ENCODE results near the gene ISLR. TPM values are rescaled to one million over a fixed set of nuclear protein-coding genes. Genes with fewer than 3 reads are reported as not detected.

ISLR gene
- polyA plus RNA-seq, 3 donors from 2014 or later, result not detected

GRCh38 chr15:74171965-74172541 lies 1.5 kb upstream of the ISLR start:
- no peaks in the 10 kb centered on the region for H3K9me3 Mint-ChIP-seq

GRCh38 chr15:74172701-74173379 lies 670 bp upstream of the ISLR start:
- DNase-seq, result no peak
- no peak overlapping the region for H3K27ac Mint-ChIP-seq
- H3K27me3 Mint-ChIP-seq (ENCODE audit: low read depth in 3 of 3), result peaks cover 0 to 5% (median 2%) of the 10 kb centered on the region in 3 donors
- no peaks in the 10 kb centered on the region for H3K9me3 Mint-ChIP-seq
- no peak overlapping the region for H3K4me3 Mint-ChIP-seq
- no peaks in the 10 kb centered on the region for H3K36me3 Mint-ChIP-seq
- H3K4me1 Mint-ChIP-seq, result no peaks in the 10 kb centered on the region

More at GRCh38 chr15:74171965-74172541, 1.5 kb upstream of the ISLR start:
- no peak overlapping the region for H3K4me3 Mint-ChIP-seq
- H3K27me3 Mint-ChIP-seq (ENCODE audit: low read depth in 3 of 3), result peaks cover 0 to 7% (median 2%) of the 10 kb centered on the region in 3 donors
- H3K36me3 Mint-ChIP-seq, result no peaks in the 10 kb centered on the region
- no peak for DNase-seq
- H3K4me1 Mint-ChIP-seq, result no peaks in the 10 kb centered on the region
- H3K27ac Mint-ChIP-seq, result no peak overlapping the region

GRCh38 chr15:74174219-74174957 lies 878 bp downstream of the ISLR start:
- Mint-ChIP-seq H3K4me3 (no peak overlapping the region), H3K36me3 (no peaks in the 10 kb centered on the region), H3K27ac (no peak overlapping the region), H3K4me1 (no peaks in the 10 kb centered on the region), H3K9me3 (no peaks in the 10 kb centered on the region), H3K27me3 (ENCODE audit: low read depth in 3 of 3) (peaks cover 0 to 4% (median 2%) of the 10 kb centered on the region in 3 donors)
- no peak for DNase-seq

GRCh38 chr15:74174958-74175253 lies 1.4 kb downstream of the ISLR start:
- no peaks in the 10 kb centered on the region for H3K9me3 Mint-ChIP-seq
- H3K4me3 Mint-ChIP-seq, result no peak overlapping the region
- no peak overlapping the region for H3K27ac Mint-ChIP-seq
- H3K4me1 Mint-ChIP-seq, result no peaks in the 10 kb centered on the region
- H3K27me3 Mint-ChIP-seq (ENCODE audit: low read depth in 3 of 3), result peaks cover 0 to 4% (median 2%) of the 10 kb centered on the region in 3 donors
- no peak for DNase-seq
- no peaks in the 10 kb centered on the region for H3K36me3 Mint-ChIP-seq

GRCh38 chr15:74175271-74176191 lies 2.0 kb downstream of the ISLR start:
- no peaks in the 10 kb centered on the region for H3K9me3 Mint-ChIP-seq
- no peaks in the 10 kb centered on the region for H3K36me3 Mint-ChIP-seq
- DNase-seq, result no peak
- H3K27me3 Mint-ChIP-seq (ENCODE audit: low read depth in 3 of 3), result peaks cover 1 to 4% (median 2%) of the 10 kb centered on the region in 3 donors
- H3K4me3 Mint-ChIP-seq, result no peak overlapping the region
- no peak overlapping the region for H3K27ac Mint-ChIP-seq
- no peaks in the 10 kb centered on the region for H3K4me1 Mint-ChIP-seq

GRCh38 chr15:74176262-74177214 lies 3.0 kb downstream of the ISLR start:
- DNase-seq, result no peak
- Mint-ChIP-seq H3K27ac (no peak overlapping the region), H3K9me3 (no peaks in the 10 kb centered on the region), H3K36me3 (no peaks in the 10 kb centered on the region), H3K27me3 (ENCODE audit: low read depth in 3 of 3) (peaks cover 0 to 4% (median 3%) of the 10 kb centered on the region in 3 donors), H3K4me1 (no peaks in the 10 kb centered on the region), H3K4me3 (no peak overlapping the region)

- no peak overlapping the region for H3K4me3 Mint-ChIP-seq
- H3K27ac Mint-ChIP-seq, result no peak overlapping the region
- no peaks in the 10 kb centered on the region for H3K9me3 Mint-ChIP-seq
- H3K4me1 Mint-ChIP-seq, result no peaks in the 10 kb centered on the region
- no peak for DNase-seq
- no peaks in the 10 kb centered on the region for H3K36me3 Mint-ChIP-seq
- peaks cover 0 to 3% (median 2%) of the 10 kb centered on the region in 3 donors for H3K27me3 Mint-ChIP-seq (ENCODE audit: low read depth in 3 of 3)
These were observed 5.0 kb downstream of the ISLR start for GRCh38 chr15:74178326-74179100.

GRCh38 chr15:74179101-74179841 lies 5.8 kb downstream of the ISLR start:
- H3K9me3 Mint-ChIP-seq, result no peaks in the 10 kb centered on the region
- no peak overlapping the region for H3K4me3 Mint-ChIP-seq
- H3K4me1 Mint-ChIP-seq, result no peaks in the 10 kb centered on the region
- no peaks in the 10 kb centered on the region for H3K36me3 Mint-ChIP-seq
- DNase-seq, result no peak
- H3K27ac Mint-ChIP-seq, result no peak overlapping the region
- peaks cover 2 to 3% (median 3%) of the 10 kb centered on the region in 3 donors for H3K27me3 Mint-ChIP-seq (ENCODE audit: low read depth in 3 of 3)

GRCh38 chr15:74179983-74180880 lies 6.7 kb downstream of the ISLR start:
- no peak overlapping the region for H3K4me3 Mint-ChIP-seq
- no peak for DNase-seq
- H3K36me3 Mint-ChIP-seq, result no peaks in the 10 kb centered on the region
- H3K9me3 Mint-ChIP-seq, result no peaks in the 10 kb centered on the region
- no peaks in the 10 kb centered on the region for H3K4me1 Mint-ChIP-seq
- H3K27ac Mint-ChIP-seq, result no peak overlapping the region
- H3K27me3 Mint-ChIP-seq (ENCODE audit: low read depth in 3 of 3), result peaks cover 2 to 3% (median 3%) of the 10 kb centered on the region in 3 donors

GRCh38 chr15:74180881-74181602 lies 7.5 kb downstream of the ISLR start:
- Mint-ChIP-seq H3K4me1 (no peaks in the 10 kb centered on the region), H3K27ac (no peak overlapping the region), H3K4me3 (no peak overlapping the region), H3K27me3 (ENCODE audit: low read depth in 3 of 3) (peaks cover 3 to 4% (median 4%) of the 10 kb centered on the region in 3 donors), H3K9me3 (no peaks in the 10 kb centered on the region), H3K36me3 (no peaks in the 10 kb centered on the region)
- DNase-seq, result no peak

GRCh38 chr15:74182131-74182530 lies 8.6 kb downstream of the ISLR start:
- DNase-seq, result no peak
- no peaks in the 10 kb centered on the region for H3K9me3 Mint-ChIP-seq
- H3K27ac Mint-ChIP-seq, result no peak overlapping the region
- no peak overlapping the region for H3K4me3 Mint-ChIP-seq
- peaks cover 1 to 4% (median 3%) of the 10 kb centered on the region in 3 donors for H3K27me3 Mint-ChIP-seq (ENCODE audit: low read depth in 3 of 3)
- no peaks in the 10 kb centered on the region for H3K36me3 Mint-ChIP-seq
- H3K4me1 Mint-ChIP-seq, result no peaks in the 10 kb centered on the region
